GM18951 (cell line): ENCODE measurements around the gene NIN.

Source experiments
- POLR2A ChIP-seq: IDR thresholded peaks from 4 replicates; pipeline ENCODE4 v1.6.1; 2011; ENCODE audit warnings: mild to moderate bottlenecking; ENCODE audit not compliant: insufficient read length, insufficient read depth; ENCODE audit errors: extremely low read depth
- in situ Hi-C: fragments of 300-500 bp; cut with MboI; formaldehyde crosslinking; loops from one replicate; pipeline ENCODE4 v1.12.0; 2022; ENCODE audit warnings: low sequenced_read_pairs, mixed read lengths, inconsistent platforms; ENCODE audit not compliant: unreplicated experiment

NIN gene

GRCh38 chr14:50860478-50861086 is 29.6 kb upstream of the NIN start:
- in situ Hi-C loops = loop anchor here (5.0 kb wide), 1 partner anchor 83 kb away; no protein-coding TSS in a partner anchor
- TF ChIP-seq POLR2A = no peak

- in situ Hi-C loops = no loop called here
- TF ChIP-seq POLR2A = no peak
Measured at GRCh38 chr14:50859296-50859624, 28.3 kb upstream of the NIN start.

- TF ChIP-seq POLR2A = no peak
- in situ Hi-C loops = no loop called here
Measured at GRCh38 chr14:50856660-50857059, 25.7 kb upstream of the NIN start.

- TF ChIP-seq POLR2A = no peak
- in situ Hi-C loops = no loop called here
Measured at GRCh38 chr14:50855558-50855957, 24.6 kb upstream of the NIN start.

- in situ Hi-C loops = no loop called here
- no peak for TF ChIP-seq POLR2A
Measured at GRCh38 chr14:50854521-50854920, 23.6 kb upstream of the NIN start.

GRCh38 chr14:50853891-50854290 is 22.9 kb upstream of the NIN start:
- in situ Hi-C loops = no loop called here
- TF ChIP-seq POLR2A = no peak

GRCh38 chr14:50846226-50846880 is 15.4 kb upstream of the NIN start:
- in situ Hi-C loops = no loop called here
- no peak for TF ChIP-seq POLR2A

- in situ Hi-C loops = no loop called here
- TF ChIP-seq POLR2A = no peak
Measured at GRCh38 chr14:50845166-50845565, 14.2 kb upstream of the NIN start.

GRCh38 chr14:50844391-50844790 is 13.4 kb upstream of the NIN start:
- TF ChIP-seq POLR2A = no peak

GRCh38 chr14:50839691-50840090 is 8.7 kb upstream of the NIN start:
- no peak for TF ChIP-seq POLR2A
- in situ Hi-C loops = no loop called here

More at GRCh38 chr14:50844391-50844790, 13.4 kb upstream of the NIN start:
- in situ Hi-C loops = no loop called here

GRCh38 chr14:50839048-50839447 is 8.1 kb upstream of the NIN start:
- no peak for TF ChIP-seq POLR2A
- in situ Hi-C loops = no loop called here

- in situ Hi-C loops = no loop called here
- TF ChIP-seq POLR2A = no peak
Measured at GRCh38 chr14:50837850-50838470, 7.0 kb upstream of the NIN start.

- no peak for TF ChIP-seq POLR2A
- in situ Hi-C loops = no loop called here
Measured at GRCh38 chr14:50837271-50837670, 6.3 kb upstream of the NIN start.

- in situ Hi-C loops = no loop called here
- TF ChIP-seq POLR2A = no peak
Measured at GRCh38 chr14:50836515-50836914, 5.6 kb upstream of the NIN start.
